K562 (cell line): ENCODE measurements around the gene IBA57. TPM values are rescaled to one million over a fixed set of nuclear protein-coding genes. Genes with fewer than 3 reads are reported as not detected.

Experiments
- BRF1 ChIP-seq: IDR thresholded peaks from 3 replicates; pipeline ENCODE4 v1.6.1; 2011; ENCODE audit warnings: borderline replicate concordance, mild to moderate bottlenecking; ENCODE audit not compliant: insufficient read length; ENCODE audit errors: extremely low read depth
- CTCFL ChIP-seq: IDR thresholded peaks from 2 replicates; pipeline ENCODE4 v1.6.1; 2011; ENCODE audit warnings: borderline replicate concordance, low read depth, mild to moderate bottlenecking, moderate library complexity, low read length; ENCODE audit not compliant: insufficient read depth, poor library complexity, severe bottlenecking
- DIDO1 ChIP-seq: fragments of 450-650 bp; IDR thresholded peaks from 2 replicates; pipeline ENCODE4 v1.6.1; 2016; ENCODE audit warnings: low read depth, missing biosample characterization, missing genetic modification characterization
- ESRRA ChIP-seq: fragments of 450-650 bp; IDR thresholded peaks from 2 replicates; pipeline ENCODE4 v1.6.1; 2014; ENCODE audit warnings: low read depth, mild to moderate bottlenecking, moderate library complexity, borderline replicate concordance
- HOXB6 ChIP-seq: fragments of 250-450 bp; sonication (Bioruptor Pico); IDR thresholded peaks from 2 replicates; pipeline ENCODE4 v1.5.1; 2022; ENCODE audit warnings: mild to moderate bottlenecking, borderline replicate concordance
- KLF13 ChIP-seq: fragments of 450-650 bp; IDR thresholded peaks from 2 replicates; pipeline ENCODE4 v1.6.1; 2016; ENCODE audit warnings: missing genetic modification characterization, low read depth, mild to moderate bottlenecking, missing compliant biosample characterization, moderate library complexity, borderline replicate concordance
- MBD2 ChIP-seq: sonication (generic); IDR thresholded peaks from 2 replicates; pipeline ENCODE4 v1.6.1; 2016; ENCODE audit warnings: low read depth, borderline replicate concordance
- MIER1 ChIP-seq: fragments of 450-650 bp; IDR thresholded peaks from 2 replicates; pipeline ENCODE4 v1.6.1; 2016; ENCODE audit warnings: antibody characterized with exemption, mild to moderate bottlenecking, low read depth
- SP2 ChIP-seq: IDR thresholded peaks from 2 replicates; pipeline ENCODE4 v1.6.1; 2011; ENCODE audit warnings: mild to moderate bottlenecking, low read depth, low read length, moderate library complexity; ENCODE audit not compliant: poor library complexity, severe bottlenecking; ENCODE audit errors: extremely low read depth
- ZBTB7A ChIP-seq: IDR thresholded peaks from 2 replicates; pipeline ENCODE4 v1.6.1; 2011; ENCODE audit warnings: low read depth, mild to moderate bottlenecking, low read length, moderate library complexity, borderline replicate concordance; ENCODE audit not compliant: control insufficient read depth
- ZNF146 ChIP-seq: IDR thresholded peaks from one replicate; pipeline ENCODE4 v1.6.1; 2018; ENCODE audit warnings: missing compliant biosample characterization; ENCODE audit not compliant: unreplicated experiment
- ZNF57 ChIP-seq: fragments of 450-650 bp; formaldehyde crosslinking; IDR thresholded peaks from 2 replicates; pipeline ENCODE4 v1.4.0; 2020; ENCODE audit warnings: mild to moderate bottlenecking, moderate library complexity
- ZNF696 ChIP-seq: fragments of 250-450 bp; sonication (Bioruptor Pico); conservative IDR thresholded peaks from 2 replicates; pipeline ENCODE4 v1.4.0; 2020; ENCODE audit warnings: mild to moderate bottlenecking, moderate library complexity
- polyA plus RNA-seq, 8 experiments: library from polyadenylated mRNA; depleted of rRNA in 4 of 8; stranded (reverse) in 5 of 8; unstranded in 3 of 8; fragments of >200 nt; fragmentation: Nextera tagmentation in 2 of 8; fragmentation: Illumina TruSeq in 1 of 8; extraction: Ambion mirVana in 2 of 8; extraction: Trizol in 1 of 8; gene quantifications; 2 replicates each; pipeline versions ENCODE4 v1.2.1 to v1.2.3, GENCODE V29; 2011 to 2014; ENCODE audit warnings: inconsistent platforms in 1 of 8, missing spikeins in 1 of 8
- total RNA-seq, 7 experiments: library from RNA; depleted of rRNA in 6 of 7; stranded (reverse); fragments of >200 nt in 6 of 7; fragmentation: Illumina TruSeq in 2 of 7; extraction: Trizol in 2 of 7; gene quantifications; 2 replicates each; pipeline versions ENCODE4 v1.2.1 to v1.2.3, GENCODE V29; 2011 to 2021; ENCODE audit warnings: low replicate concordance in 1 of 7
- TF ChIP-seq, protein P1 (sequence below): sonication (generic); formaldehyde crosslinking; IDR thresholded peaks from 2 replicates; pipeline ENCODE4 v1.8.0; 2022; ENCODE audit warnings: mild to moderate bottlenecking, missing genetic modification reagents
- TF ChIP-seq, protein P2 (sequence below): sonication (generic); formaldehyde crosslinking; IDR thresholded peaks from 2 replicates; pipeline ENCODE4 v1.8.0; 2022; ENCODE audit warnings: missing genetic modification reagents, mild to moderate bottlenecking, borderline replicate concordance
- TF ChIP-seq, protein P3 (sequence below), 2 experiments: fragments of 450-650 bp in 1 of 2; IDR thresholded peaks; 2 replicates each; pipeline ENCODE4 v1.6.1; 2011 to 2017; ENCODE audit warnings: low read depth in 2 of 2, antibody characterized with exemption in 1 of 2, borderline replicate concordance in 1 of 2, low read length in 1 of 2, mild to moderate bottlenecking in 1 of 2, mixed read lengths in 1 of 2; ENCODE audit not compliant: control insufficient read depth in 1 of 2

The IBA57 gene
- total and polyA plus RNA-seq, 9 of the 15 experiments (the other 6 are each of a cell fraction or from before 2014, with no cell fraction given): 0.77 to 15.5 (median 2.7) TPM

GRCh38 chr1:228164561-228165371 is 838 bp upstream of the IBA57 start (continued):
- TF ChIP-seq, protein P1, sequence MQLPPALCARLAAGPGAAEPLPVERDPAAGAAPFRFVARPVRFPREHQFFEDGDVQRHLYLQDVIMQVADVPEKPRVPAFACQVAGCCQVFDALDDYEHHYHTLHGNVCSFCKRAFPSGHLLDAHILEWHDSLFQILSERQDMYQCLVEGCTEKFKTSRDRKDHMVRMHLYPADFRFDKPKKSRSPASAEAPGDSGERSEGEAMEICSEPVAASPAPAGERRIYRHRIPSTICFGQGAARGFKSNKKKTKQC (CRISPR knock-in tag): no peak
- TF ChIP-seq BRF1 (no peak), DIDO1 (tag) (no peak), ESRRA (peak; percentile 69), ZBTB7A (peak; percentile 46; the same call in 1 of the 2 replicates), ZNF696 (no peak), ZNF57 (CRISPR knock-in tag) (no peak), HOXB6 (no peak), SP2 (no peak), CTCFL (no peak), MIER1 (peak; percentile 45; the same call in 1 of the 2 replicates), MBD2 (no peak), KLF13 (tag) (no peak), ZNF146 (CRISPR knock-in tag) (no peak)
- TF ChIP-seq, protein P2, sequence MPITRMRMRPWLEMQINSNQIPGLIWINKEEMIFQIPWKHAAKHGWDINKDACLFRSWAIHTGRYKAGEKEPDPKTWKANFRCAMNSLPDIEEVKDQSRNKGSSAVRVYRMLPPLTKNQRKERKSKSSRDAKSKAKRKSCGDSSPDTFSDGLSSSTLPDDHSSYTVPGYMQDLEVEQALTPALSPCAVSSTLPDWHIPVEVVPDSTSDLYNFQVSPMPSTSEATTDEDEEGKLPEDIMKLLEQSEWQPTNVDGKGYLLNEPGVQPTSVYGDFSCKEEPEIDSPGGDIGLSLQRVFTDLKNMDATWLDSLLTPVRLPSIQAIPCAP (CRISPR knock-in tag): no peak
- TF ChIP-seq, protein P3, sequence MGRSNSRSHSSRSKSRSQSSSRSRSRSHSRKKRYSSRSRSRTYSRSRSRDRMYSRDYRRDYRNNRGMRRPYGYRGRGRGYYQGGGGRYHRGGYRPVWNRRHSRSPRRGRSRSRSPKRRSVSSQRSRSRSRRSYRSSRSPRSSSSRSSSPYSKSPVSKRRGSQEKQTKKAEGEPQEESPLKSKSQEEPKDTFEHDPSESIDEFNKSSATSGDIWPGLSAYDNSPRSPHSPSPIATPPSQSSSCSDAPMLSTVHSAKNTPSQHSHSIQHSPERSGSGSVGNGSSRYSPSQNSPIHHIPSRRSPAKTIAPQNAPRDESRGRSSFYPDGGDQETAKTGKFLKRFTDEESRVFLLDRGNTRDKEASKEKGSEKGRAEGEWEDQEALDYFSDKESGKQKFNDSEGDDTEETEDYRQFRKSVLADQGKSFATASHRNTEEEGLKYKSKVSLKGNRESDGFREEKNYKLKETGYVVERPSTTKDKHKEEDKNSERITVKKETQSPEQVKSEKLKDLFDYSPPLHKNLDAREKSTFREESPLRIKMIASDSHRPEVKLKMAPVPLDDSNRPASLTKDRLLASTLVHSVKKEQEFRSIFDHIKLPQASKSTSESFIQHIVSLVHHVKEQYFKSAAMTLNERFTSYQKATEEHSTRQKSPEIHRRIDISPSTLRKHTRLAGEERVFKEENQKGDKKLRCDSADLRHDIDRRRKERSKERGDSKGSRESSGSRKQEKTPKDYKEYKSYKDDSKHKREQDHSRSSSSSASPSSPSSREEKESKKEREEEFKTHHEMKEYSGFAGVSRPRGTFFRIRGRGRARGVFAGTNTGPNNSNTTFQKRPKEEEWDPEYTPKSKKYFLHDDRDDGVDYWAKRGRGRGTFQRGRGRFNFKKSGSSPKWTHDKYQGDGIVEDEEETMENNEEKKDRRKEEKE (IDR thresholded peaks at IDR 0.05; ENCODE audit: borderline replicate concordance in 1 of 2, control insufficient read depth in 1 of 2, low read depth in 2 of 2, low read length in 1 of 2): no peak
